GM21367 (cell line): ENCODE measurements around the gene NCOA7.
"Not testable (repeated sequence)": the region's sequence is repeated elsewhere in the genome, so short reads cannot be mapped to it uniquely, and the experiment has no call there.

Experiments
- ATAC-seq: cut with Tn5 transposase; IDR thresholded peaks from one replicate; pipeline ENCODE4 v1.9.1; 2021; ENCODE audit not compliant: unreplicated experiment

Gene NCOA7

GRCh38 chr6:125791820-125792165, 1.0 kb downstream of the NCOA7 start:
- ATAC-seq, result no peak

- ATAC-seq, result no peak
Measured at GRCh38 chr6:125792172-125792571, 1.4 kb downstream of the NCOA7 start.

- no peak for ATAC-seq
Measured at GRCh38 chr6:125792680-125793079, 1.9 kb downstream of the NCOA7 start.

- no peak for ATAC-seq
Measured at GRCh38 chr6:125793280-125793679, 2.5 kb downstream of the NCOA7 start.

GRCh38 chr6:125793863-125794262, 3.1 kb downstream of the NCOA7 start:
- peak; percentile 13 for ATAC-seq

- no peak for ATAC-seq
Measured at GRCh38 chr6:125794342-125795137, 3.8 kb downstream of the NCOA7 start.

- no peak for ATAC-seq
Measured at GRCh38 chr6:125795301-125795700, 4.5 kb downstream of the NCOA7 start.

GRCh38 chr6:125797120-125797885, 6.5 kb downstream of the NCOA7 start:
- ATAC-seq, result no peak

GRCh38 chr6:125797886-125798444, 7.2 kb downstream of the NCOA7 start:
- ATAC-seq, result no peak

GRCh38 chr6:125798734-125799508, 8.2 kb downstream of the NCOA7 start:
- peak; percentile 76 for ATAC-seq

GRCh38 chr6:125802383-125802782, 11.6 kb downstream of the NCOA7 start:
- ATAC-seq, result peak; percentile 22

GRCh38 chr6:125802943-125803377, 12.2 kb downstream of the NCOA7 start:
- peak; percentile 26 for ATAC-seq

GRCh38 chr6:125804264-125804663, 13.5 kb downstream of the NCOA7 start:
- peak; percentile 40 for ATAC-seq

- not testable (repeated sequence) for ATAC-seq
Measured at GRCh38 chr6:125804866-125805425, 14.2 kb downstream of the NCOA7 start.

GRCh38 chr6:125806813-125807212, 16.1 kb downstream of the NCOA7 start:
- ATAC-seq, result no peak

- peak; percentile 22 for ATAC-seq
Measured at GRCh38 chr6:125807293-125807692, 16.5 kb downstream of the NCOA7 start.

GRCh38 chr6:125808060-125808459, 17.3 kb downstream of the NCOA7 start:
- peak; percentile 32 for ATAC-seq

- no peak for ATAC-seq
Measured at GRCh38 chr6:125808591-125808990, 17.8 kb downstream of the NCOA7 start.

- no peak for ATAC-seq
Measured at GRCh38 chr6:125809570-125810170, 18.9 kb downstream of the NCOA7 start.

- ATAC-seq, result no peak
Measured at GRCh38 chr6:125810445-125810844, 19.7 kb downstream of the NCOA7 start.
